Hepatocyte (in vitro differentiated cells): ENCODE data around the gene NELL2. TPM values are rescaled to one million over a fixed set of nuclear protein-coding genes. Genes with fewer than 3 reads are reported as not detected.

Source experiments
- DNase-seq: peaks from one replicate; pipeline ENCODE4 v3.0.0-alpha.2; 2016; ENCODE audit warnings: low spot score
- H2AFZ ChIP-seq: fragments of 200-600 bp; sonication (generic); 2 replicates; pipeline ENCODE4 v1.6.0; 2016; ENCODE audit warnings: antibody characterized with exemption, mild to moderate bottlenecking
- H3K27ac ChIP-seq: fragments of 200-600 bp; sonication (generic); 2 replicates; pipeline ENCODE4 v1.5.1; 2016; ENCODE audit warnings: mild to moderate bottlenecking
- H3K27me3 ChIP-seq: fragments of 200-600 bp; sonication (generic); 2 replicates; pipeline ENCODE4 v1.6.1; 2016
- H3K36me3 ChIP-seq: fragments of 200-600 bp; sonication (generic); replicated peaks from 2 replicates; pipeline ENCODE4 v1.5.1; 2016; ENCODE audit warnings: low read depth; ENCODE audit not compliant: insufficient read depth
- H3K4me1 ChIP-seq: fragments of 200-600 bp; sonication (generic); 2 replicates; pipeline ENCODE4 v1.5.1; 2016; ENCODE audit warnings: mild to moderate bottlenecking, moderate library complexity; ENCODE audit not compliant: insufficient read depth
- H3K4me2 ChIP-seq: fragments of 200-600 bp; sonication (generic); 2 replicates; pipeline ENCODE4 v1.6.0; 2016
- H3K4me3 ChIP-seq: fragments of 200-600 bp; sonication (generic); 2 replicates; pipeline ENCODE4 v1.5.1; 2016; ENCODE audit warnings: mild to moderate bottlenecking
- H3K79me2 ChIP-seq: fragments of 200-600 bp; sonication (generic); 2 replicates; pipeline ENCODE4 v1.6.0; 2017; ENCODE audit warnings: mild to moderate bottlenecking
- H3K9me2 ChIP-seq: fragments of 200-600 bp; sonication (generic); replicated peaks from 2 replicates; pipeline ENCODE4 v1.6.0; 2017; ENCODE audit warnings: mild to moderate bottlenecking; ENCODE audit not compliant: insufficient read depth
- H3K9me3 ChIP-seq: fragments of 200-600 bp; sonication (generic); 2 replicates; pipeline ENCODE4 v1.5.1; 2016; ENCODE audit warnings: low read depth, mild to moderate bottlenecking
- H4K20me1 ChIP-seq: fragments of 200-600 bp; sonication (generic); 2 replicates; pipeline ENCODE4 v1.6.0; 2016; ENCODE audit warnings: mild to moderate bottlenecking; ENCODE audit not compliant: insufficient read depth, poor library complexity, severe bottlenecking
- EZH2 ChIP-seq: fragments of 200-600 bp; sonication (generic); IDR thresholded peaks from 2 replicates; pipeline ENCODE4 v1.6.1; 2016; ENCODE audit warnings: antibody characterized with exemption, mild to moderate bottlenecking, borderline replicate concordance
- EZH2phosphoT487 ChIP-seq: fragments of 200-600 bp; sonication (generic); IDR thresholded peaks from one replicate; pipeline ENCODE4 v1.6.1; 2018; ENCODE audit warnings: antibody characterized with exemption, mild to moderate bottlenecking, low read depth, moderate library complexity; ENCODE audit not compliant: unreplicated experiment, severe bottlenecking
- WGBS: methylation state at CpG from one replicate; pipeline ENCODE4 v1.1.6; 2016; ENCODE audit warnings: low lambda C conversion rate; ENCODE audit errors: missing lambda C conversion rate; 5-methylcytosine and 5-hydroxymethylcytosine counted together
- polyA plus RNA-seq: library from polyadenylated mRNA; unstranded; fragments of >200 nt; fragmentation: Nextera tagmentation; extraction: Ambion mirVana; gene quantifications from 2 replicates; pipeline ENCODE4 v1.2.1, GENCODE V29; 2016
- total RNA-seq: library from RNA; depleted of rRNA; stranded (reverse); fragments of >200 nt; gene quantifications from 2 replicates; pipeline ENCODE4 v1.2.3, GENCODE V29; 2014
- TF ChIP-seq, protein P1 (sequence below): fragments of 200-600 bp; sonication (generic); IDR thresholded peaks from 2 replicates; pipeline ENCODE4 v1.5.1; 2016; ENCODE audit warnings: antibody characterized with exemption, mild to moderate bottlenecking; ENCODE audit not compliant: poor library complexity

NELL2 gene
- total RNA-seq, result 22.2 and 31.3 TPM in 2 replicates
- polyA plus RNA-seq, result 6.5 and 7.4 TPM in 2 replicates

DNA sequence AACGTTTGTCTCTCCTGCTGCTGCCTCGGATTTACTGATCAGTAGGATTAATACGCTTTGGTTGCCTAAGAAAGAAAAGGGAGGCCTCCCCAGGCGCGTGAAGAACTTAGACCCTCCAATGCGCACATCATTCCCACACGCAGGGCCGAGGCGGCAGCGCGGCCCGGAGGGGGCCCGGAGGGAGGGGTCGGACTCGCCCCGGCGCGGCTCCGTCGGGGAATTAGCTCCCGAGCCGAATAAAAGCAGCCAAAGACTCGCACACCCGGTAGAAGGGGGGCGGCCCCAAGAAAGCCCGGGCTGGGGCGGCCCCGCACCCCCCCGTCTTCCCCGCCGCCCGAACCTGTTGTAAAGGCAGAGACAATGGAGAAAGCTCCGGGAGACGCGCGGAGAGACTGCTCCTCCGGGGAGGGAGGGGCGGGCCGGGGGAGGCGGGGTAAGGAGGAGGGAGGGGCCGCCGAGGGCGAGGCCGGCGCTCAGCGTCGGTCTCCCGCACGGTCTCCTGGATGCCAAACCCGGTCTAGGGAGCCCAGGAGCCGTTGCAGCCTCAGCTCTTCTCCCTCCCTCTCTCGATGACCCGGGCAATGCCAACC lies at the start of gene NELL2:
TSS of gene NELL2 (minus strand) at position 362 of the 590 bp plus-strand sequence. CDS start 446 bp downstream, outside the sequence.
- H3K9me3 ChIP-seq, result no peaks in the 10 kb centered on the region
- no peak within 1 kb of the TSS for H3K27ac ChIP-seq
- peak within 1 kb of the TSS; percentile 83 for H3K4me3 ChIP-seq
- peaks cover 49% of the 10 kb centered on the region for H3K27me3 ChIP-seq
- 0% methylated on average over 15 of the region's 53 CpGs for WGBS
- no peaks in the 10 kb centered on the region for H3K36me3 ChIP-seq
- H4K20me1 ChIP-seq, result no peaks in the 10 kb centered on the region
- no peaks in the 10 kb centered on the region for H3K79me2 ChIP-seq
- peak; percentile 63 for DNase-seq
- TF ChIP-seq, protein P1, sequence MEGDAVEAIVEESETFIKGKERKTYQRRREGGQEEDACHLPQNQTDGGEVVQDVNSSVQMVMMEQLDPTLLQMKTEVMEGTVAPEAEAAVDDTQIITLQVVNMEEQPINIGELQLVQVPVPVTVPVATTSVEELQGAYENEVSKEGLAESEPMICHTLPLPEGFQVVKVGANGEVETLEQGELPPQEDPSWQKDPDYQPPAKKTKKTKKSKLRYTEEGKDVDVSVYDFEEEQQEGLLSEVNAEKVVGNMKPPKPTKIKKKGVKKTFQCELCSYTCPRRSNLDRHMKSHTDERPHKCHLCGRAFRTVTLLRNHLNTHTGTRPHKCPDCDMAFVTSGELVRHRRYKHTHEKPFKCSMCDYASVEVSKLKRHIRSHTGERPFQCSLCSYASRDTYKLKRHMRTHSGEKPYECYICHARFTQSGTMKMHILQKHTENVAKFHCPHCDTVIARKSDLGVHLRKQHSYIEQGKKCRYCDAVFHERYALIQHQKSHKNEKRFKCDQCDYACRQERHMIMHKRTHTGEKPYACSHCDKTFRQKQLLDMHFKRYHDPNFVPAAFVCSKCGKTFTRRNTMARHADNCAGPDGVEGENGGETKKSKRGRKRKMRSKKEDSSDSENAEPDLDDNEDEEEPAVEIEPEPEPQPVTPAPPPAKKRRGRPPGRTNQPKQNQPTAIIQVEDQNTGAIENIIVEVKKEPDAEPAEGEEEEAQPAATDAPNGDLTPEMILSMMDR, result no peak
- TF ChIP-seq EZH2phosphoT487 (no peak), EZH2 (no peak)
- H3K4me1 ChIP-seq, result no peaks in the 10 kb centered on the region
- H2AFZ ChIP-seq, result peak within 1 kb of the TSS; percentile 81
- peak within 1 kb of the TSS; percentile 99 for H3K4me2 ChIP-seq
- no peaks in the 10 kb centered on the region for H3K9me2 ChIP-seq

DNA sequence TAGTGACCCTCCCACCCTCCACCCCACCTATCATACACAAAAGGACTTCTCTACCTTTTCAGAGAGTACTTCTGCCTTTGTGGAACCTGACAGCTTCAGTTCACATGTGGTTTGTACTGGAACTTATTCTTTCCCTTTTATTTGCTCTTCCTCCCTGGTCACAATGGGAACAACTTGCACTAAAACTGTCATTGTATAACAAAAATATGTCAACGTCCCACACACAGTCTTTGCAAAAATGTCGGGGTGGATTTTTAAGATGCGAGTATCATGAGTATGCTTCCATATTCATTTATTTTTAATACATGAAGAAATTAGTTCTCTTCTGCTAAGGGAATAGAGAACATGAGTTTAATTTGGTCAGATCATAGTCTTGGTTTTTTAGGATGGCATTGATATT lies 45.6 kb upstream of the NELL2 start:
- H3K27me3 ChIP-seq, result no peaks in the 10 kb centered on the region
- WGBS, result 76% methylated on average over 3 of the region's 3 CpGs
- H3K4me3 ChIP-seq, result no peak overlapping the region
- no peaks in the 10 kb centered on the region for H3K9me3 ChIP-seq
- no peaks in the 10 kb centered on the region for H3K4me1 ChIP-seq
- H4K20me1 ChIP-seq, result no peaks in the 10 kb centered on the region
- no peaks in the 10 kb centered on the region for H3K36me3 ChIP-seq
- H3K27ac ChIP-seq, result no peak overlapping the region
- H3K4me2 ChIP-seq, result no peak overlapping the region
- H2AFZ ChIP-seq, result no peak overlapping the region
- TF ChIP-seq EZH2, result no peak
- TF ChIP-seq, protein P1, result no peak
- TF ChIP-seq EZH2phosphoT487, result no peak
- H3K79me2 ChIP-seq, result no peaks in the 10 kb centered on the region
- DNase-seq, result no peak
- no peaks in the 10 kb centered on the region for H3K9me2 ChIP-seq

DNA sequence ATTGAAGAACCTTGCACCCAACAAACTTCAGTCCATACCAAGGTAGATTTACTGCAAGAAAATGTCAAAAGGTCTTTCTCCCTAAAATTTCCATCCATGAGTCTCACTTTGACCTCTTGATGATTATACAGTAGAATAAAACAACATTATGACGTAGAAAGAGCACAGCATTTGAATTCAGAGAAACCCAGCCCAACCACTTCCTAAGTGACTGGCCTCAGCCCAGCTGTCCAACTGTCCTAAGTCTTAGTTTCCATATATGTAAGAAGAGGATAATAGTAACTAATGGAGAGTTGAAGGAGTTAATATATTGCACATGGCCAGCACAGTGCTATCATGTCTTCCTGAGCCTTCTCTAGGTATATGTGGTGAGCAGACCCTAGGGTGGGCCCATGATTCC lies 41.0 kb upstream of the NELL2 start:
- Histone ChIP-seq H3K79me2 (no peaks in the 10 kb centered on the region), H3K36me3 (no peaks in the 10 kb centered on the region), H3K27me3 (no peaks in the 10 kb centered on the region), H3K4me2 (no peak overlapping the region), H4K20me1 (no peaks in the 10 kb centered on the region), H3K9me3 (no peaks in the 10 kb centered on the region), H3K4me3 (no peak overlapping the region), H2AFZ (no peak overlapping the region), H3K4me1 (no peaks in the 10 kb centered on the region), H3K27ac (no peak overlapping the region), H3K9me2 (no peaks in the 10 kb centered on the region)
- no peak for TF ChIP-seq EZH2phosphoT487
- TF ChIP-seq EZH2, result no peak
- TF ChIP-seq, protein P1, result no peak
- DNase-seq, result no peak
- 83% methylated on average over 1 of the region's 1 CpG for WGBS
